Loucy (cell line): ENCODE measurements around the gene GRIN2D.

Experiments used
- H2AFZ ChIP-seq: fragments of 200-600 bp; sonication (generic); 2 replicates; pipeline ENCODE4 v1.6.0; 2016; ENCODE audit warnings: antibody characterized with exemption, mild to moderate bottlenecking, low read length, moderate library complexity
- H3F3A ChIP-seq: fragments of 200-600 bp; 2 replicates; pipeline ENCODE4 v1.6.0; 2016; ENCODE audit warnings: antibody characterized with exemption, low read depth, mild to moderate bottlenecking
- H3K27me3 ChIP-seq: fragments of 200-600 bp; sonication (generic); 2 replicates; pipeline ENCODE4 v1.6.1; 2014; ENCODE audit warnings: low read length, mild to moderate bottlenecking; ENCODE audit not compliant: insufficient read depth, poor library complexity, severe bottlenecking
- H3K36me3 ChIP-seq: fragments of 200-600 bp; sonication (generic); 2 replicates; pipeline ENCODE4 v1.6.1; 2016; ENCODE audit warnings: low read length; ENCODE audit not compliant: insufficient read depth
- H3K4me1 ChIP-seq: fragments of 200-600 bp; sonication (generic); 2 replicates; pipeline ENCODE4 v1.5.1; 2014; ENCODE audit warnings: low read length, mild to moderate bottlenecking; ENCODE audit not compliant: insufficient read depth, poor library complexity, severe bottlenecking
- H3K4me2 ChIP-seq: fragments of 200-600 bp; sonication (generic); 2 replicates; pipeline ENCODE4 v1.6.0; 2014; ENCODE audit warnings: antibody characterized with exemption, low read length, low read depth, mild to moderate bottlenecking; ENCODE audit not compliant: poor library complexity, severe bottlenecking
- H3K4me3 ChIP-seq: fragments of 200-600 bp; sonication (generic); 2 replicates; pipeline ENCODE4 v1.5.1; 2014; ENCODE audit warnings: low read length, mild to moderate bottlenecking, mixed read lengths; ENCODE audit not compliant: poor library complexity, severe bottlenecking
- H3K79me2 ChIP-seq: fragments of 200-600 bp; sonication (generic); 2 replicates; pipeline ENCODE4 v1.6.1; 2014; ENCODE audit warnings: low read length; ENCODE audit not compliant: insufficient read depth
- H3K9ac ChIP-seq: fragments of 200-600 bp; sonication (generic); 2 replicates; pipeline ENCODE4 v1.6.0; 2014; ENCODE audit warnings: mild to moderate bottlenecking, low read depth, low read length, moderate library complexity; ENCODE audit not compliant: poor library complexity, severe bottlenecking
- H3K9me2 ChIP-seq: fragments of 200-600 bp; sonication (generic); replicated peaks from 2 replicates; pipeline ENCODE4 v1.6.1; 2016; ENCODE audit warnings: low read depth, low read length, mixed read lengths
- H3K9me3 ChIP-seq: fragments of 200-600 bp; sonication (generic); 2 replicates; pipeline ENCODE4 v1.6.1; 2014; ENCODE audit warnings: mild to moderate bottlenecking, antibody characterized with exemption, low read length, low read depth; ENCODE audit not compliant: insufficient read depth
- H4K20me1 ChIP-seq: fragments of 200-600 bp; sonication (generic); 2 replicates; pipeline ENCODE4 v1.6.0; 2014; ENCODE audit warnings: antibody characterized with exemption, low read length, mild to moderate bottlenecking; ENCODE audit not compliant: insufficient read depth, poor library complexity, severe bottlenecking
- EZH2phosphoT487 ChIP-seq: fragments of 200-600 bp; IDR thresholded peaks from 2 replicates; pipeline ENCODE4 v1.6.1; 2018; ENCODE audit warnings: antibody characterized with exemption, mild to moderate bottlenecking, moderate library complexity, borderline replicate concordance
- TF ChIP-seq, protein P1 (sequence below): fragments of 200-600 bp; sonication (generic); conservative IDR thresholded peaks from 2 replicates; pipeline ENCODE4 v1.5.1; 2014; ENCODE audit warnings: mild to moderate bottlenecking, antibody characterized with exemption, low read length

GRIN2D gene

DNA sequence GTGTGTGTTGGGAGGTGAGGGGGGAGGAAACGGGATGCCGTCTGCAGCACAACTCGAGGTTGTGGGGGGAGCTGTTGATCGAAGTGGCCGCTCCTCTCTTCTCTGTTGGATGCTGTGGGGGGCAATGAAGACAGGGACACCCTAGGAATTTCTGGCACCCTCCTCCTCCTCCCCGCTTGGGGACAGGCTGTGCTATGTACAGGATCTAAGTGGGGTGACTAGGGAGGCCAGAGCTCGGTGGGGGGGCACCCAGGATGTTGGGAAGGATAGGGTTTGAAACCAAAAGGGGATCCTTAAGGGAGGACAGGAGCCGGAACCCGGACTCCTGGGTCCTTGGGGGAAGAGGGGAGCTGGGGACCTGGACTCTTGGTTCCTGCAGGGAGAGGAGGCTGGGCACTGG is 2.0 kb downstream of the GRIN2D start:
- no peak overlapping the region for H3K4me3 ChIP-seq
- peaks cover under 1% of the 10 kb centered on the region for H4K20me1 ChIP-seq
- H3K27me3 ChIP-seq: no peaks in the 10 kb centered on the region
- no peaks in the 10 kb centered on the region for H3K9me3 ChIP-seq
- peaks cover 8% of the 10 kb centered on the region for H3K4me1 ChIP-seq
- no peaks in the 10 kb centered on the region for H3F3A ChIP-seq
- H3K36me3 ChIP-seq: no peaks in the 10 kb centered on the region
- no peak overlapping the region for H3K9ac ChIP-seq
- TF ChIP-seq, protein P1, sequence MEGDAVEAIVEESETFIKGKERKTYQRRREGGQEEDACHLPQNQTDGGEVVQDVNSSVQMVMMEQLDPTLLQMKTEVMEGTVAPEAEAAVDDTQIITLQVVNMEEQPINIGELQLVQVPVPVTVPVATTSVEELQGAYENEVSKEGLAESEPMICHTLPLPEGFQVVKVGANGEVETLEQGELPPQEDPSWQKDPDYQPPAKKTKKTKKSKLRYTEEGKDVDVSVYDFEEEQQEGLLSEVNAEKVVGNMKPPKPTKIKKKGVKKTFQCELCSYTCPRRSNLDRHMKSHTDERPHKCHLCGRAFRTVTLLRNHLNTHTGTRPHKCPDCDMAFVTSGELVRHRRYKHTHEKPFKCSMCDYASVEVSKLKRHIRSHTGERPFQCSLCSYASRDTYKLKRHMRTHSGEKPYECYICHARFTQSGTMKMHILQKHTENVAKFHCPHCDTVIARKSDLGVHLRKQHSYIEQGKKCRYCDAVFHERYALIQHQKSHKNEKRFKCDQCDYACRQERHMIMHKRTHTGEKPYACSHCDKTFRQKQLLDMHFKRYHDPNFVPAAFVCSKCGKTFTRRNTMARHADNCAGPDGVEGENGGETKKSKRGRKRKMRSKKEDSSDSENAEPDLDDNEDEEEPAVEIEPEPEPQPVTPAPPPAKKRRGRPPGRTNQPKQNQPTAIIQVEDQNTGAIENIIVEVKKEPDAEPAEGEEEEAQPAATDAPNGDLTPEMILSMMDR: no peak
- no peak for TF ChIP-seq EZH2phosphoT487
- peaks cover 9% of the 10 kb centered on the region for H3K79me2 ChIP-seq
- no peak overlapping the region for H2AFZ ChIP-seq
- no peak overlapping the region for H3K4me2 ChIP-seq
- H3K9me2 ChIP-seq: no peaks in the 10 kb centered on the region

DNA sequence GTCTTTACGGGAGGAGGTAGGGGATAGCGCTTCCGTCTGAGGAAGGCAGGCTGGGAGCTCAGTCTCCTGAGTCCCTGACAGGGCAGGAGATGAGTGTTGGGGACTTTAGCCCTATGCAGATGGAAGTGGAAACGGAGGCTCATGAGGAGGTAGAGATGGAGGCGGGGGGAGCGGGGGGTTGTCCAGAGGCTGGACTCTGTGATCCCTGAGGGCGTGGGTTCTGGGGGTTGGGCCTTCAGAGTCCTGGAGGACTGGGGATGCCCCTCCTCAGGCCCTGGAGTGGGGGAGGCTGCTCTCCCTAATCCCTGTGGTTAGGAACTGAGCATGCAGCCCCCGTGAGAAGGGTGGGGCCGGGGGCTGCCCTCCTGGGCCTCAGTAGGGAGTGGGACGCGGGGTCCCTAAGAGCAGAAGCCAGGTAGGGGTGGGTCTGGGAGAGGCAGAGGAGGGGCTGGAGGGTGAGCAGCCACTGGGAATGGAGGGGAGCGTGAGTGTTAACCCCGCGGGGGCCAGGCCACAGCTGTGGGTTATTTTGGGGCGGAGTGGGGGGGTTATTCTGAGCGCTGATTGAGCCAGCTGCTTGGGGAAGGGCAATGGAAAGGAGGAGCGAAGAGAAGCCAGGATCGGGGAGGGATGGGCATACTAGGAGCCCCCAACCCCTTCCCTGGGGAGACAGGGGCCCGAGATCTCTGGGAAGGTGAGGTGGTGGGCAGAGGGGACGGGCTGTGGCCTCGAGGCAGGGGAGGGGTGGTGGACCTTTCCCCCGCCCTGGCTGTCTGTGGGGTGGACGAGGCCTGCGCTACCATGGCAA is 2.8 kb downstream of the GRIN2D start:
- Histone ChIP-seq H3K9me2 (no peaks in the 10 kb centered on the region), H3K79me2 (peaks cover 2% of the 10 kb centered on the region; the same call in 1 of the 2 replicates), H3K9ac (no peak overlapping the region), H2AFZ (no peak overlapping the region), H3K36me3 (no peaks in the 10 kb centered on the region), H3K9me3 (no peaks in the 10 kb centered on the region), H3K4me3 (no peak overlapping the region), H3K4me1 (peaks cover 8% of the 10 kb centered on the region), H3K27me3 (no peaks in the 10 kb centered on the region), H3F3A (no peaks in the 10 kb centered on the region), H3K4me2 (no peak overlapping the region), H4K20me1 (no peaks in the 10 kb centered on the region)
- TF ChIP-seq, protein P1: no peak
- no peak for TF ChIP-seq EZH2phosphoT487

DNA sequence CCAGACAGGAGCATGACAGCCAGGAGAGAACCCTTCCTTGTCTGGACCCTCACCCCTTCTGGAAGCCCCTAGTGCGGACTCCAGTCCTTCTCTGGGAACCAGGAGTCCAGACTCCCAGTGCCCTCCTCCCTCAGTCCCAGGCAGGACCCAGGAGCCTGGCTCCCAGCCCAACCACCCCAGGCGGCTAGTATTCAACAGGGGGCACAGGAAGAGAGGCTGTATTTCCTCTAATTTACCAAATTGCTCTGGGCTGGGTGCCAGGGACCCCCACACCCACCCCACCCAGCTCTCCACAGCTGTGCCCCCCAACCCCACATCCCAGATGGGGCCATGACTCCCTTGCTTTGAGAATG is 3.3 kb downstream of the GRIN2D start:
- Histone ChIP-seq H3K4me2 (no peak overlapping the region), H3K9me3 (no peaks in the 10 kb centered on the region), H3K4me3 (no peak overlapping the region), H3K4me1 (peaks cover 5% of the 10 kb centered on the region), H3K79me2 (no peaks in the 10 kb centered on the region), H3K9me2 (no peaks in the 10 kb centered on the region), H3K36me3 (no peaks in the 10 kb centered on the region), H4K20me1 (no peaks in the 10 kb centered on the region), H3F3A (no peaks in the 10 kb centered on the region), H2AFZ (no peak overlapping the region), H3K27me3 (no peaks in the 10 kb centered on the region), H3K9ac (no peak overlapping the region)
- no peak for TF ChIP-seq EZH2phosphoT487
- TF ChIP-seq, protein P1: no peak
